ENCODE measurements around the gene CDCP1.

Gene CDCP1

GRCh38 chr3:45033791-45034190, 112.4 kb downstream of the CDCP1 start:
- no peak for TF ChIP-seq CTCF (conservative IDR thresholded peaks at IDR 0.05)
- no peak overlapping the region for H3K27ac ChIP-seq

All from VCaP (cell line).